ENCODE measurements around the gene PDP2.

Gene PDP2

GRCh38 chr16:66841366-66841765, 38.9 kb upstream of the PDP2 start:
- Histone ChIP-seq H3K27me3 (ENCODE audit: insufficient read depth, poor library complexity, severe bottlenecking) (peaks cover 18% of the 10 kb centered on the region), H3K4me3 (replicated peaks; ENCODE audit: insufficient read depth, low read length) (no peak overlapping the region), H3K27ac (replicated peaks) (no peak overlapping the region)
- TF ChIP-seq GABPA (IDR thresholded peaks at IDR 0.05; ENCODE audit: low read depth) (no peak), REST (IDR thresholded peaks at IDR 0.05; ENCODE audit: insufficient replicate concordance, low read depth) (no peak), POLR2AphosphoS5 (IDR thresholded peaks at IDR 0.05; ENCODE audit: low read depth) (no peak), CTCF (IDR thresholded peaks at IDR 0.05; ENCODE audit: insufficient read depth, low read length) (no peak)
- no peak for DNase-seq (ENCODE audit: low read depth in 1 of 2, low spot score in 1 of 2)

- DNase-seq (ENCODE audit: low read depth in 1 of 2, low spot score in 1 of 2): no peak
- TF ChIP-seq SPI1 (IDR thresholded peaks at IDR 0.05; ENCODE audit: borderline replicate concordance, low read depth): no peak
- no peak for TF ChIP-seq REST (IDR thresholded peaks at IDR 0.05; ENCODE audit: insufficient replicate concordance, low read depth)
- H3K4me3 ChIP-seq (replicated peaks; ENCODE audit: insufficient read depth, low read length): no peak overlapping the region
- no peak overlapping the region for H3K27ac ChIP-seq (replicated peaks)
- H3K27me3 ChIP-seq (ENCODE audit: insufficient read depth, poor library complexity, severe bottlenecking): peaks cover 18% of the 10 kb centered on the region
These were observed 37.5 kb upstream of the PDP2 start for GRCh38 chr16:66842765-66843164.

GRCh38 chr16:66843191-66843590, 37.1 kb upstream of the PDP2 start:
- Histone ChIP-seq H3K27me3 (ENCODE audit: insufficient read depth, poor library complexity, severe bottlenecking) (peaks cover 18% of the 10 kb centered on the region), H3K4me3 (replicated peaks; ENCODE audit: insufficient read depth, low read length) (no peak overlapping the region), H3K27ac (replicated peaks) (no peak overlapping the region)
- TF ChIP-seq POLR2AphosphoS5 (IDR thresholded peaks at IDR 0.05; ENCODE audit: low read depth) (no peak), CTCF (IDR thresholded peaks at IDR 0.05; ENCODE audit: insufficient read depth, low read length) (no peak), GABPA (IDR thresholded peaks at IDR 0.05; ENCODE audit: low read depth) (no peak), REST (IDR thresholded peaks at IDR 0.05; ENCODE audit: insufficient replicate concordance, low read depth) (no peak), SPI1 (IDR thresholded peaks at IDR 0.05; ENCODE audit: borderline replicate concordance, low read depth) (no peak)
- DNase-seq (ENCODE audit: low read depth in 1 of 2, low spot score in 1 of 2): no peak

- no peak overlapping the region for H3K4me3 ChIP-seq (replicated peaks; ENCODE audit: insufficient read depth, low read length)
- H3K27me3 ChIP-seq (ENCODE audit: insufficient read depth, poor library complexity, severe bottlenecking): peaks cover 18% of the 10 kb centered on the region
- DNase-seq (ENCODE audit: low read depth in 1 of 2, low spot score in 1 of 2): no peak
- no peak overlapping the region for H3K27ac ChIP-seq (replicated peaks)
- TF ChIP-seq GABPA (IDR thresholded peaks at IDR 0.05; ENCODE audit: low read depth): no peak
- TF ChIP-seq SPI1 (IDR thresholded peaks at IDR 0.05; ENCODE audit: borderline replicate concordance, low read depth): no peak
- TF ChIP-seq CTCF (IDR thresholded peaks at IDR 0.05; ENCODE audit: insufficient read depth, low read length): no peak
- TF ChIP-seq POLR2AphosphoS5 (IDR thresholded peaks at IDR 0.05; ENCODE audit: low read depth): no peak
- TF ChIP-seq REST (IDR thresholded peaks at IDR 0.05; ENCODE audit: insufficient replicate concordance, low read depth): no peak
These were observed 36.3 kb upstream of the PDP2 start for GRCh38 chr16:66844009-66844341.

All from HL-60 (cell line).